AG08396 (cell line): ENCODE measurements around the gene C12orf50.
"Not testable (repeated sequence)": the region's sequence is repeated elsewhere in the genome, so short reads cannot be mapped to it uniquely, and the experiment has no call there.

Source experiments
- DNase-seq: peaks from one replicate; pipeline ENCODE4 v3.0.0; 2012; ENCODE audit warnings: low spot score, mixed read lengths

Gene C12orf50

DNA sequence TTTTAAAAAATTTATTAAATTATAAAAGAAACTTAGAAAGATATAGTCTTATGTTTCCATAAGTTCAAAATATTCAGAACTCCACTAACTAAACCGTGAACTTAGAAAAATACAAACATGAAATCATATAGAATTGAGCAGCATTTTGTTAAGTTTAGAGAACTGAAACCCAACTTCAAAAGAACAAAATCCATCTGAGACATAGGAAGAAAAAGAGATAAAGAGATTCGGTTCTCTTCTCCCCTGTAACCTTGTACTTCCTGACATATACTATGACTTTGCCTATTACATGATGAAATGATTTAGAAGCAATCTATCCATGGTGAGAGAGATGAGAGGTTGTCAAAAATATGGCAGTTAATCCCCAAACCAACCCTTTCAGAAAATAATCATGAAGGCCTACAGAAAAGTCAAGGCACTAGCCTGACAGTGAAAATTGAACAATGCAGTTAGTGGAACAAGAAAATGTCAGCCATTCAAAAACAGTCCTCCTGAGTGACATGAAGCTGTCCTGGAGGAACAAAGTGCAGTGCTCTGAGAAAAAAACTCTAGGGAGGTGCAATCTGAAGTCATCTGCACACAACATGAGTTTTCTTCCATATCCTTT lies 44.0 kb downstream of the C12orf50 start:
- no peak for DNase-seq

- peak; percentile 20 for DNase-seq
These were observed 47.0 kb downstream of the C12orf50 start for GRCh38 chr12:87982208-87982607.

DNA sequence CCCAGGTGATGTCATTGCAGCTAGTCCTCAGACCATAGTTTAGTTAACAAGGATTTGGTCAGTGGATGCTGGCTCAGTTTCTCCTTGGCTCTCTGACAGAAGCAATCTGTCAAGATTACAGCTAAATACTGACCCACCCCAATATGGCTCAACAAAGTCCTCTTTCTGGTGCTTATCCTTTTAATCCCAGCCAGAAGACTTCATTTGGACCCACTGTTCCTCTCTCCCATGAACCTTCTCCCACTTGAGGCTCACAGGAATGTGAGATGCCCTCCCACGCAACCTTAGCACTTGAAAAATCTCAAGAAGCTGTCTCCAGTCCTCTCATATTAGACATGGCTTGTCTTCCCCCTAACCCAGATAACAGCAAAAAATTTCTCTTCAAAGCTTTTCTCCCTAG lies 47.7 kb downstream of the C12orf50 start:
- no peak for DNase-seq

- no peak for DNase-seq
These were observed 53.3 kb downstream of the C12orf50 start for GRCh38 chr12:87975879-87976278.

DNA sequence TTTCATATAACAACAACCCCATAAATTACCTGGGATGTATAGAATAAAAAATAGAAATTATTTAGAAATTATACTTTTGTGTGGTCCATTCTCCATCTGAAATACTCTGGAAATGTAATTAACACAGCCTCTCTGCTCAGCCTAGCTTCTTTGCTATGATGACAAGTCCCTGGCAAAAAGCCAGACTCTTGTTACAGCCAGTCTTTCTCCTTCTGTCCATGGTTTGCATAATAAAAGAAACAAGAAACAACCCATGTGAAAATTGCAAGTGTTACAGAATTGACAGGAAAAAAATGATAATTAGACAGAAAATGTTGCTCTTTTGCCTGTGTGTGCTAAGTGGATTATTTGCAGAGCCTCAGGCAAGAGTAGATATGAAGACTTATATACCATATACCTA lies 61.3 kb downstream of the C12orf50 start:
- no peak for DNase-seq

DNA sequence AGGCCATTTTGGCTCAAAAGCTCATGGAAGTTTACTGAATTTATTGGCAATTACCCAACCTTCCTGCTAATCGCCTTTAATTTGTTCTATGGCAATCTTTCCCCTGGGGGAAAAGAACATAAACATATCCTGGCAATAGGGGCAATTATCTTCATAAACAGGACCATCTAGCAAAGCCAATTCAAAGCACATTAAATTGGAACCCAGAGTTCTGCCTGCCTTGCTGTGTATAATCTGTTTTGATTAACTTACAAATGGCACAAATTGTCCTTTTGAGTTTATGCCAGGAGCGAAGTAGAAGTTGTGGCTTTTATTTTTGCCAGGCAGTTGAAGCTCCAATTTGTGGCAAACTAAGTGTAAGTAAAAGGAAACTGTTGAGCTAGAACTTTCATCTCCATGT lies 68.6 kb downstream of the C12orf50 start:
- no peak for DNase-seq

GRCh38 chr12:87954028-87954427 lies 75.2 kb downstream of the C12orf50 start:
- DNase-seq: not testable (repeated sequence)

DNA sequence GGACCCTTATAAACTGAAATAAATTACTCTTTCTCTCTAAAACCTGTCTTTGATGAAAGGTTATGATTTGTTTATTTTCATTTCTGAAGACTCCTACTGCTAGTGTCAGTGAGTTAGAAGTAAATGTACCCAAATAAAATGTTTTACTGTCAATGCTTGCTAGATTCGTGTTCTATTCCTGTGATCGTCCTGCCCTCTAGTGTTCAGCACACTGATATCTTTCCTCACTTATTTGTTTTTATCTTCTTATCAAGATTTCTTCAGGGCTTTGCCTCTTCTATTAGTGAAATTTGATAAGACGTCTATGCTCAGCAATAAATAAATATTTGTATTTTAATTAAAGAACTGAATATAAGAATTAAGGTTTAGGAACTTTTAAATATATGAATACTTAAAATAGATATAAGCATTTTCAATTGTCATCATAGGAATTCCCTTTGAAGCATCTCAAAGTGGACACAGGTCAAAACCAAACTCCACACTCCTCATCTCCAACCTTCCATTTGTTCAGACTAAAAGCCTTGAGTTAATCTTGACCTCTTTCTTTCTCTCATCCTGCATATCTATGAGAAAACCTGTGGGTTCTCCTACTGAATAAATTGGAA lies 75.8 kb downstream of the C12orf50 start:
- peak; percentile 33 for DNase-seq

DNA sequence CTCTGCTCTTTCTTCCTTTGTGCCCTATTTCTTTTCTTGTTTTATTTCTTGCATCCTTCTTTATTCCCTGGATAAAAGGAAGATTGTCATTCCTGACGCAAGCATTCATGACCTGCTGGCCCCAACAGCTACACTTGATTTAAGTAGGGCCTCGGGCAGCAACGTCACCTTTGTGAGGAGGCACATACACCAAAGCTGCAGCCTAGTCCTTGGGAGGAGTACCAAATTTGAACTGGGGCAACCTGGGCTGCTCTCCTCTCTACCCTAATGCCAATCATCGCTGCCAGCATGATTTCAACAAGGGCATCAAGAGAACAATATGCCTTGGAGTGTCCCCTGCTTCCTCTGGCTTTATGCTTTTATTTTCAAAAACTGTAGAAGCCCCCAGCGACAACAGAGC lies 76.4 kb downstream of the C12orf50 start:
- DNase-seq: no peak

- no peak for DNase-seq
These were observed 77.0 kb downstream of the C12orf50 start for GRCh38 chr12:87952223-87952622.

DNA sequence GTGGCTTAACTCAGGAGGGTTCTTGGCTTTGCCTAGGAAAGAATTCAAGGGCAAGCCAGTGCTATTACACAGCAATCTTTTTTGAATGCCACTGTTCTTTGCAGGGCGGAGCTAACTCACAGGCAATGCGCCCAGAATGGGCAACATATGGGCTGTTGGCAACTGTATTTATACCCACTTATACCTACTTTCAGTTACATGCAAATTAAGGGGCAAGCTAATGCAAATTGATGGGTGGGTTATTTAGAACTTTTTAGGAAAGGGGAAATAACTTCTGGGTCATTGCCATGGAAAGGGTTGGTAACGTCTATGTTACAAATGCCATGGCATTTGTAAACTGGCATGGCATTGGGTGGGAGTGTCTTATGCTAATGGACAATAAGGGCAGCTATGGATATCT lies 85.4 kb downstream of the C12orf50 start:
- DNase-seq: no peak

DNA sequence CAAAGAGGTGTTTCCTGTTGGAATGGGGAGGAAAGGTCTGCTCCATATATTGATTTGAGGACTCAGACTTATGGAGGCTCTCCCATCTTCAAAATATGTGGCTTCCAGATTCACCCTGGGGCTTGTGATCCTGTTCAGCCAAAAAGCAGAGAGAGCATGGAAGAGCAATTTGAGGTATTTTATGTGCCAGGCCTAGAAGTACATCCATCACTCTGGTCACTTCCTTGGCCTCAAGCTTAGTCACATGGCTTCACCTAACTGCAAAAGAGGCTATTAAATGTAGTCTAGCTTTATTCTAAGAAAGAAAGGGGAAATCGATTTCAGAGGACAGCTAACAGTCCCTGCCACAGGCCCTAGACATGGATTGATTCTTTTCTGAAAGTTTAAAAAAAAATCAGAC lies 86.2 kb downstream of the C12orf50 start:
- no peak for DNase-seq

- DNase-seq: no peak
These were observed 90.0 kb downstream of the C12orf50 start for GRCh38 chr12:87939182-87939581.

DNA sequence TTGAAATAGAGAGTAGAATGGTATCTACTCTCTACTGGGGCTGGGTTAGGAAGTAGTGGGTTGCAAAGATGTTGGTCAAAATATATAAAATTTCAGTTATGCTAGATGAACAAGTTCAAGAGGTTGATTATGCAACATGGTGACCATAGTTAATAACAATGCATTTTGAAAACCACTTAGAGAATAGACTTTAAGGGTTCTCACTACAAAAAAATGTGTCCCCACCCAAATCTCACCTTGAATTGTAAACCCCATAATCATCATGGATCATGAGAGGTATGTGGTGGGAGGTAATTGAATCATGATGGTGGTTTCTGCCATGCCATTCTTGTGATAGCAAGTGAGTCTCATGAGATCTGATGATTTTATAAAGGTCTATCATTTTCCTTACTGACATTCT lies 94.0 kb downstream of the C12orf50 start:
- no peak for DNase-seq

- DNase-seq: no peak
These were observed 95.2 kb downstream of the C12orf50 start for GRCh38 chr12:87933991-87934390.

DNA sequence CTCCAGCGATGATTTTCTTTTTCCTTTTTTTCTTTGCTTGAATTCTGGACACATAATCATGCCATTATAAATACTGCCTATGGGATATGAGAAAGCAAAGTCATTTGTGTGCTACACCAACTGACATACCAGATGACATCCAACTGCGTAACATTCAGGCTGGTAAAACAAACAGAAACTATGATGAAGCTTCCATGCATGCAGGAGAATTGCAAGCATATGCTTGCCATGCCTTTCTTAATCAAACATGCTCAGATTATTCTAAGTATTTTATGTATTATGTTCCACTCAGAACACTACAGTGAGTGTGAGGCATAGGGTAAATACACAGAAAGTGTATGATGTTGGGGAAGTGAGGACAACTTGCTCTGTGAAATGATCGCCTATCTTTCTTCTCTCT lies 97.4 kb downstream of the C12orf50 start:
- DNase-seq: peak; percentile 4

DNA sequence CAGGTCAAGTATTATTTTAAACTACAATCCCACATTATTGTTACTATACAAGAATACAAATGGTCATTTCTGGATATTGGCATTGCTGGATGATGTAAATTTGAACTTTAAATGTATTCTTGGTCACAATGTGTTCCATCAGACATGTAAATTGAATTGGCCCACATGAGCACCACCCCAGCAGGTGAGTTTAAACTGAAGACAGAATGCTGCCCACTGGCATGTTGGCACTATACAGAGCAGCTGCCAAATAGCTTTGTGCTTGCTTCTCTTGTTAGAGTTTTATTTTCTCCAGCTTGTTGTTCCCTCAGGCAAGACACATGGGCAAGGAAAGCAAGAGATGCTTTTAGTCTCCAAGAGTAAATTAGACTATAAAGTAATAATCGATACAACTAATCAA lies 98.6 kb downstream of the C12orf50 start:
- DNase-seq: no peak
